GM12892 (cell line): ENCODE data around the gene TCAP.

ENCODE experiments used
- POLR2A ChIP-seq: IDR thresholded peaks from 2 replicates; pipeline ENCODE4 v1.6.1; 2011; ENCODE audit warnings: low read depth, low read length, control low read depth
- TAF1 ChIP-seq: IDR thresholded peaks from 2 replicates; pipeline ENCODE4 v1.6.1; 2011; ENCODE audit warnings: low read depth, mild to moderate bottlenecking, control low read depth, low read length, borderline replicate concordance

GRCh38 chr17:39615434-39615833 is 49.7 kb upstream of the TCAP start:
- TF ChIP-seq TAF1 (no peak), POLR2A (no peak)
